Thyroid gland (tissue), 4 donors: ENCODE results near the gene NHERF2. TPM values are rescaled to one million over a fixed set of nuclear protein-coding genes. Genes with fewer than 3 reads are reported as not detected.

ENCODE experiments used
- DNase-seq, 2 donors: peaks; one replicate each; pipeline ENCODE4 v3.0.0-alpha.2; 2019
- H3K27ac ChIP-seq, 3 donors: fragments of 200-600 bp; sonication (generic); 1 replicate in 2 of 3; 2 replicates in 1 of 3; pipeline ENCODE4 v1.5.1; 2016 to 2019; ENCODE audit warnings: mild to moderate bottlenecking in 1 of 3, moderate library complexity in 1 of 3
- H3K27me3 ChIP-seq: fragments of 200-600 bp; sonication (generic); one replicate; pipeline ENCODE4 v1.5.1; 2019
- H3K36me3 ChIP-seq, 2 donors: fragments of 200-600 bp; sonication (generic); one replicate each; pipeline ENCODE4 v1.5.1; 2016 to 2019
- H3K4me1 ChIP-seq, 2 donors: fragments of 200-600 bp; sonication (generic); one replicate each; pipeline ENCODE4 v1.5.1; 2017 to 2019
- H3K4me3 ChIP-seq, 3 donors: fragments of 200-600 bp; sonication (generic); replicated peaks in 1 of 3; 1 replicate in 2 of 3; 2 replicates in 1 of 3; pipeline ENCODE4 v1.5.1; 2016; ENCODE audit warnings: mild to moderate bottlenecking in 1 of 3
- H3K9me3 ChIP-seq: fragments of 200-600 bp; sonication (generic); one replicate; pipeline ENCODE4 v1.5.1; 2017
- POLR2A ChIP-seq, 2 donors: fragments of 450-650 bp; IDR thresholded peaks; one replicate each; pipeline ENCODE4 v1.6.1; 2017; ENCODE audit warnings: antibody characterized with exemption in 2 of 2, mild to moderate bottlenecking in 2 of 2, moderate library complexity in 1 of 2
- WGBS, 2 donors: methylation state at CpG; one replicate each; pipeline ENCODE4 v1.1.5; 2017; 5-methylcytosine and 5-hydroxymethylcytosine counted together
- intact Hi-C: fragments of 100-400 bp; cut with DNase I; formaldehyde crosslinking; loops from one replicate; pipeline ENCODE4 v1.15.1; 2023
- total RNA-seq, 4 donors: library from RNA; depleted of rRNA; stranded (reverse); fragments of >200 nt; gene quantifications; one replicate each; pipeline ENCODE4 v1.2.3, GENCODE V29; 2016
- TF ChIP-seq, protein P1 (sequence below), 6 experiments: fragments of 200-600 bp in 3 of 6; fragments of 450-650 bp in 3 of 6; sonication (generic) in 3 of 6; IDR thresholded peaks; one replicate each; pipeline ENCODE4 v1.5.1; 2016 to 2019; ENCODE audit warnings: antibody characterized with exemption in 6 of 6, mild to moderate bottlenecking in 2 of 6, inconsistent platforms in 1 of 6, moderate library complexity in 1 of 6

Gene NHERF2
- total RNA-seq, 4 donors from 2014 or later: 73.8 to 146 (median 81.6) TPM

DNA sequence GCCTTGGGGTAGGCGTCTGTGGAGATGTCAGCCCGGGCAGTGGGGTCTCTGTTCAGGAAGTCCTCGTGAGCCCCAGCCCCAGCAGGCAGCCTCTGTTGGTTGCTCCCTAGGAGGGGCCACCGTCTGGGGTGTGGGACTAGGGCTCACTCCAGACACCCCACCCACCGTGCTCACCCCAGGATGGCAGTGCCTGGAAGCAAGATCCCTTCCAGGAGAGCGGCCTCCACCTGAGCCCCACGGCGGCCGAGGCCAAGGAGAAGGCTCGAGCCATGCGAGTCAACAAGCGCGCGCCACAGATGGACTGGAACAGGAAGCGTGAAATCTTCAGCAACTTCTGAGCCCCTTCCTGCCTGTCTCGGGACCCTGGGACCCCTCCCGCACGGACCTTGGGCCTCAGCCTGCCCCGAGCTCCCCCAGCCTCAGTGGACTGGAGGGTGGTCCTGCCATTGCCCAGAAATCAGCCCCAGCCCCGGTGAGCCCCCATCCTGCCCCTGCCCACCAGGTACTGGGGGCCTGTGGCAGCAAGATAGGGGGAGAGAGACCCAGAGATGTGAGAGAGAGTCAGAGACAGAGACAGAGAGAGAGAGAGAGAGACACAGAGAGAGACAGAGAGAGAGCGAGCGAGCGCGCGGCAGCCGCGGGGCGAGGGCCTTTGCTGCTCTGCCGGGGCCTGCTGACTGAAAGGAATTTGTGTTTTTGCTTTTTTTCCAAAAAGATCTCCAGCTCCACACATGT is 11.1 kb downstream of the NHERF2 start:
- Histone ChIP-seq H3K4me1 (peaks cover 38 to 80% of the 10 kb centered on the region in 2 donors), H3K36me3 (peaks cover 0 to 8% of the 10 kb centered on the region in 2 donors)
- WGBS, 2 donors: 86 to 87% methylated on average over 15 to 27 of the region's 29 CpGs

DNA sequence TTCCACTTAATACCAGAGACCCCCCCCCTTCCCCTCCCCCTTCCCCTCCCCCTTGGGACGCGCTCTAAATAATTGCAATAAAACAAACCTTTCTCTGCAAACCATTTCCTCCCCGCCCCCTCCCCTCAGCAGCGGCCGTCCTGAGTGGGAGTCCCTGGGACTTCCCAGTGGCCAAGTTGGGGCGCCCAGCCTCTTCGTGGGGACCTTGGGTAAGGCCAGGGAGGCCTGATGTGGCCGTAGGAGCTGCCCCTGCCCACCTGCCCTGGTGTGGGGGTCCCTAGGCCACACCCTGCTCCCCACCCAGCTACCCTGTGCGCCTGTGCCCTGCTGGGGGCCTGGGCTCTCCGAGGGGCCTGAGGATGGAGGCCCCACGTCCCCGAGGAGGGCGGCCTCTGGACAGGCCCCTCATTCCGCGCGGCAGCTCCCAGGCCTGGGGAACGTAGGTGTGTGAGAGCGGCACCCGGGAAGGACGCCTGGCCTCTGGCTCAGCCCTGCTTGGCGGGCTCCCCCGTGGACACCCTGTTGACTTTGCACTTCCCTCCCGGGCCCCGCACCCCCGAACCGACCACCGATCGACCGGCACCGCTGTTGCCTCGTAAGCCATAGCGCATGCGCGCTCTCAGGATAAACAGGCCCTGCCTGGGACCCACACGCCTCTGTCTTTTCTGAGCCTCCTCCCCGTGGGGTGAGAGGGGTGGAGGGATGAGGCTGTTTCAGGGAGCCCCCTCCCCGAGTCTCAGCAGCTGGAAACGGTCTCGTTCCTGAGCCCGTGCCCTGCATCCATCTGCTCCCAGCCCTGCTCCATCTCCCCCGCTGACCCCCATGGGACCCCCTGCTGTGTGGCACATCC is 11.9 kb downstream of the NHERF2 start:
- no peak for DNase-seq
- Histone ChIP-seq H3K27me3 (no peaks in the 10 kb centered on the region), H3K9me3 (no peaks in the 10 kb centered on the region), H3K27ac (peak overlapping the region; percentile 22 to 82 (median 51)), H3K36me3 (peaks cover 0 to 8% of the 10 kb centered on the region in 2 donors), H3K4me1 (peaks cover 42 to 88% of the 10 kb centered on the region in 2 donors), H3K4me3 (no peak overlapping the region)
- intact Hi-C loops: no loop called here
- WGBS, 2 donors: 65 to 81% methylated on average over 12 to 39 of the region's 41 CpGs
- TF ChIP-seq POLR2A (IDR thresholded peaks at IDR 0.05): no peak
- TF ChIP-seq, protein P1, sequence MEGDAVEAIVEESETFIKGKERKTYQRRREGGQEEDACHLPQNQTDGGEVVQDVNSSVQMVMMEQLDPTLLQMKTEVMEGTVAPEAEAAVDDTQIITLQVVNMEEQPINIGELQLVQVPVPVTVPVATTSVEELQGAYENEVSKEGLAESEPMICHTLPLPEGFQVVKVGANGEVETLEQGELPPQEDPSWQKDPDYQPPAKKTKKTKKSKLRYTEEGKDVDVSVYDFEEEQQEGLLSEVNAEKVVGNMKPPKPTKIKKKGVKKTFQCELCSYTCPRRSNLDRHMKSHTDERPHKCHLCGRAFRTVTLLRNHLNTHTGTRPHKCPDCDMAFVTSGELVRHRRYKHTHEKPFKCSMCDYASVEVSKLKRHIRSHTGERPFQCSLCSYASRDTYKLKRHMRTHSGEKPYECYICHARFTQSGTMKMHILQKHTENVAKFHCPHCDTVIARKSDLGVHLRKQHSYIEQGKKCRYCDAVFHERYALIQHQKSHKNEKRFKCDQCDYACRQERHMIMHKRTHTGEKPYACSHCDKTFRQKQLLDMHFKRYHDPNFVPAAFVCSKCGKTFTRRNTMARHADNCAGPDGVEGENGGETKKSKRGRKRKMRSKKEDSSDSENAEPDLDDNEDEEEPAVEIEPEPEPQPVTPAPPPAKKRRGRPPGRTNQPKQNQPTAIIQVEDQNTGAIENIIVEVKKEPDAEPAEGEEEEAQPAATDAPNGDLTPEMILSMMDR (IDR thresholded peaks at IDR 0.05): no peak

More for the DNA sequence above, 11.1 kb downstream of the NHERF2 start:
- H3K9me3 ChIP-seq: no peaks in the 10 kb centered on the region
- no peak overlapping the region for H3K4me3 ChIP-seq
- intact Hi-C loops: no loop called here
- H3K27ac ChIP-seq: peak overlapping the region in 2 of 3 donors; percentile 49 to 82
- no peak for TF ChIP-seq POLR2A (IDR thresholded peaks at IDR 0.05)
- TF ChIP-seq, protein P1 (IDR thresholded peaks at IDR 0.05): no peak
- no peaks in the 10 kb centered on the region for H3K27me3 ChIP-seq
- no peak for DNase-seq

DNA sequence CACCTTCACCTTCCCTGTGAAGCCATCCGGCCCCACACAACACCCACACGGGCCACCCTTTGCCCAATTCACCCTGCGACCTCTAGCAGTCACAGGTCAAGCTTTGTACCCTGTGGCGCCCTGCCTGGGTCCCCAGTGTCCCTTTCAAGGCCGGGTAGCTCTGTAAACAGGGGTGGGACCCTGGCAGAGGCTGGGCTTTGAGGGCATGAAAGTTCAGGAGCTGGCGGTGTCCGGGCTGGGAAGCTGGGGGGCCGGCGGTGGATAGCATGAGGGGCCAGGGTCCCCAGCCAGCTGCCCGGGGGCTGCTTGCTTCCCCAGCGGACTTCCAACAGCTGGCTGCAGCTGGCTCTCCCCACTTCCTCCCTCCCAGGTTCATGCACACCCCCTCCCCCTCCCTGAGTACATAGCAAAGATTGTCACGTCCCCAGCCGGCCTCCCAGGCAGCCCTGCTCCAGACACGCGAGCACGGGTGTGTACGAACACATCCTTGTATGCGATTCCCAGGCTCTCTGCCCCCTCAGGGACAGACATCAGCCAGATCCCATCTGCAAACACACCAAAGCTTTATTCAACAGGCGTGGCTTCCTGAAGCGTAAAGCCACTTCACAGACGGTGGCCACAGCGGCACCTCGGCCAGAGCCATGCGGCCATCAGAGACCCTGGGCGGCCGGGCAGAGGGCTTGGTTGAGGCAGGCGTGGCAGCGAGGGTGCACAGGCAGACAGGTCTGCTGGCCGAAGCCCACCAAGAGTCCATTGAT is 12.8 kb downstream of the NHERF2 start:
- H3K4me3 ChIP-seq: no peak overlapping the region
- 60 to 69% methylated on average over 21 to 23 of the region's 29 CpGs for WGBS, 2 donors
- TF ChIP-seq, protein P1 (IDR thresholded peaks at IDR 0.05): no peak
- no peak for TF ChIP-seq POLR2A (IDR thresholded peaks at IDR 0.05)
- no peak for DNase-seq
- peaks cover 42 to 94% of the 10 kb centered on the region in 2 donors for H3K4me1 ChIP-seq
- peaks cover 0 to 8% of the 10 kb centered on the region in 2 donors for H3K36me3 ChIP-seq
- peak overlapping the region in 2 of 3 donors; percentile 51 to 82 for H3K27ac ChIP-seq
- intact Hi-C loops: no loop called here
- no peaks in the 10 kb centered on the region for H3K27me3 ChIP-seq
- H3K9me3 ChIP-seq: no peaks in the 10 kb centered on the region

DNA sequence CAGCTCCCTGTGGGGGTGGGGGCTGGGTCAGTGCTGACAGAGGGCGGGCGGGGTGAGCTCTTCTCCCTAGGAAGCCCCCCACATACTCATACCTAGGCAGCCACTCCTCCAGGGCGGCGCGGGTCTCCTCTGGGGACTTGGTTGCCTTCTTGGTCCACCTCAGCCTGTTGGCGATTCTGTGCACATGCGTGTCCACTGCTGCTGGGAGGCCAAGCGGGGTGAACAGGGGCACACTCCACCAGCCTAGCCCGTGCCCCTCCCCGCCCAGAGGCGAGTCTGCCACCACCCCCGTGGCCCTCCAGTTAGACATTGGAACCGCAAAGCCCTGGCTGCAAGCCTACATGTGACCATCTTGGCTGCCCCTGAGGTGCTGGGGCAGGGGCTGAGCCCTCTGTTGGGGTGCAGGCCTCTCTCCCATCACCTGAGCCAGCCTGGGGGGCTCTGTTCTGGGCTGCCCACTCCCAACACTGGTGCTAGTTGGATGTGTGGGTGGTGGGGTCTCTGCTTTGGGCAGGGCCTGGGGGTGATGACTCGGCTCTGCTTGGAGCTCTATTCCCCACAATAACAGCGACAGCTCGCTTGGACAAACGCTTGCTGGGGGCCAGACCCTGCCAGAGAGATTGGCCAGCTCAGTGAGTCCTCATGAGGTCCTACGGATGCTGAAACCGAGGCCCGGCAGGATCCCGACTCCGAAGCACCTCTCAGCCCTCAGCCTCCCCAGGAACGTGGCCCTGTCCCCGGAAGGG is 13.5 kb downstream of the NHERF2 start:
- no peak for DNase-seq
- no peaks in the 10 kb centered on the region for H3K9me3 ChIP-seq
- WGBS, 2 donors: 74 to 87% methylated on average over 10 to 11 of the region's 24 CpGs
- peak overlapping the region; percentile 82 to 97 (median 93) for H3K27ac ChIP-seq
- H3K27me3 ChIP-seq: no peaks in the 10 kb centered on the region
- peaks cover 0 to 8% of the 10 kb centered on the region in 2 donors for H3K36me3 ChIP-seq
- no peak for TF ChIP-seq POLR2A (IDR thresholded peaks at IDR 0.05)
- TF ChIP-seq, protein P1 (IDR thresholded peaks at IDR 0.05): no peak
- H3K4me1 ChIP-seq: peaks cover 38 to 88% of the 10 kb centered on the region in 2 donors
- intact Hi-C loops: no loop called here
- H3K4me3 ChIP-seq: no peak overlapping the region
